Stomach (tissue), 4 donors: ENCODE measurements around the gene G2E3.

Source experiments
- POLR2A ChIP-seq, 4 donors: fragments of 450-650 bp; IDR thresholded peaks; one replicate each; pipeline ENCODE4 v1.6.1; 2016; ENCODE audit warnings: antibody characterized with exemption in 4 of 4, control low read depth in 2 of 4, mild to moderate bottlenecking in 1 of 4, moderate library complexity in 1 of 4
- TF ChIP-seq, protein P1 (sequence below), 7 experiments: fragments of 450-650 bp in 4 of 7; fragments of 200-600 bp in 3 of 7; sonication (generic) in 3 of 7; IDR thresholded peaks; one replicate each; pipeline ENCODE4 v1.5.1; 2016 to 2019; ENCODE audit warnings: antibody characterized with exemption in 7 of 7, control low read depth in 2 of 7, mild to moderate bottlenecking in 1 of 7

DNA sequence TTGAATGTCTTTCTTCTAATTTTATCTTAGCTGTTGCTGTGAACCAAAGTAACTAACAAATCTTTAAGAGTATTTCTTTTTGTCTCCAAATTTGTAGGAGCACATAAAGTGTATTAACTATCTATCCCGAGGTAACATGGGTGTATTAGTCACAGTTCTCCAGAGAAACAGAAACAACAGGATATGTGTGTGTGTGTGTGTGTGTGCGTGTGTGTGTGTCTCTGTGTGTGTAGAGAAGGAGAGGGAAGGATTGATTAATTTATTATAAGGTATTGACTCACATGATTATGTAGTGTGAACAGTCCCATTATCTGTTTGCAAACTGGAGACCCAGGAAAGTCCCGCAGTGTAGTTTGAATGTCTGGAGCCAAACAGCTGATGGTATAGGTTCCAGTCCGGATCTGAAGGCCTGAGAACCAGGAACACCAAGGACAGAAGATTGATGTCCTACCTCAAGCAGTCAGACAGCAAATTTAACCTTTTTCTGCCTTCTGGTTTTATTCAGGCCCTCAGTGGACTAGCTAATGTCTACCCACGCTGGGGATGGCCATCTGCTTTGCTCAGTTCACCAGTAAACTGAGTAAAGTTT is 14.4 kb downstream of the G2E3 start:
- no peak for TF ChIP-seq POLR2A (IDR thresholded peaks at IDR 0.05)
- TF ChIP-seq, protein P1, sequence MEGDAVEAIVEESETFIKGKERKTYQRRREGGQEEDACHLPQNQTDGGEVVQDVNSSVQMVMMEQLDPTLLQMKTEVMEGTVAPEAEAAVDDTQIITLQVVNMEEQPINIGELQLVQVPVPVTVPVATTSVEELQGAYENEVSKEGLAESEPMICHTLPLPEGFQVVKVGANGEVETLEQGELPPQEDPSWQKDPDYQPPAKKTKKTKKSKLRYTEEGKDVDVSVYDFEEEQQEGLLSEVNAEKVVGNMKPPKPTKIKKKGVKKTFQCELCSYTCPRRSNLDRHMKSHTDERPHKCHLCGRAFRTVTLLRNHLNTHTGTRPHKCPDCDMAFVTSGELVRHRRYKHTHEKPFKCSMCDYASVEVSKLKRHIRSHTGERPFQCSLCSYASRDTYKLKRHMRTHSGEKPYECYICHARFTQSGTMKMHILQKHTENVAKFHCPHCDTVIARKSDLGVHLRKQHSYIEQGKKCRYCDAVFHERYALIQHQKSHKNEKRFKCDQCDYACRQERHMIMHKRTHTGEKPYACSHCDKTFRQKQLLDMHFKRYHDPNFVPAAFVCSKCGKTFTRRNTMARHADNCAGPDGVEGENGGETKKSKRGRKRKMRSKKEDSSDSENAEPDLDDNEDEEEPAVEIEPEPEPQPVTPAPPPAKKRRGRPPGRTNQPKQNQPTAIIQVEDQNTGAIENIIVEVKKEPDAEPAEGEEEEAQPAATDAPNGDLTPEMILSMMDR (IDR thresholded peaks at IDR 0.05) = no peak
